ENCODE results near the gene CNOT3. TPM values are rescaled to one million over a fixed set of nuclear protein-coding genes. Genes with fewer than 3 reads are reported as not detected.

CNOT3 gene
- total RNA-seq, 1 donor from 2014 or later: 44.6 TPM

DNA sequence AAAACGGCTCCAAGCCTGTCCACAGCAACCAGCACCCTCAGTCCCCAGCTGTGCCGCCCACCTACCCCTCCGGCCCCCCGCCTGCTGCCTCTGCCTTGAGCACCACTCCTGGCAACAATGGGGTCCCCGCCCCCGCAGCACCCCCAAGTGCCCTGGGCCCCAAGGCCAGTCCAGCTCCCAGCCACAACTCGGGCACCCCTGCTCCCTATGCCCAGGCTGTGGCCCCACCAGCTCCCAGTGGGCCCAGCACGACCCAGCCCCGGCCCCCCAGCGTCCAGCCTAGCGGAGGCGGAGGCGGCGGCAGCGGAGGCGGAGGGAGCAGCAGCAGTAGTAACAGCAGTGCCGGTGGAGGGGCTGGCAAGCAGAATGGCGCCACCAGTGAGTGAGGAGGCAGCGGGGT lies 10.6 kb downstream of the CNOT3 start:
- DNase-seq: no peak
- Histone ChIP-seq H3K4me1 (no peaks in the 10 kb centered on the region), H3K9me3 (no peaks in the 10 kb centered on the region), H3K36me3 (peaks cover 100% of the 10 kb centered on the region), H3K27ac (peak overlapping the region; percentile 18), H3K27me3 (ENCODE audit: low read depth) (no peaks in the 10 kb centered on the region), H3K4me3 (no peak overlapping the region)
- TF ChIP-seq, protein P1, sequence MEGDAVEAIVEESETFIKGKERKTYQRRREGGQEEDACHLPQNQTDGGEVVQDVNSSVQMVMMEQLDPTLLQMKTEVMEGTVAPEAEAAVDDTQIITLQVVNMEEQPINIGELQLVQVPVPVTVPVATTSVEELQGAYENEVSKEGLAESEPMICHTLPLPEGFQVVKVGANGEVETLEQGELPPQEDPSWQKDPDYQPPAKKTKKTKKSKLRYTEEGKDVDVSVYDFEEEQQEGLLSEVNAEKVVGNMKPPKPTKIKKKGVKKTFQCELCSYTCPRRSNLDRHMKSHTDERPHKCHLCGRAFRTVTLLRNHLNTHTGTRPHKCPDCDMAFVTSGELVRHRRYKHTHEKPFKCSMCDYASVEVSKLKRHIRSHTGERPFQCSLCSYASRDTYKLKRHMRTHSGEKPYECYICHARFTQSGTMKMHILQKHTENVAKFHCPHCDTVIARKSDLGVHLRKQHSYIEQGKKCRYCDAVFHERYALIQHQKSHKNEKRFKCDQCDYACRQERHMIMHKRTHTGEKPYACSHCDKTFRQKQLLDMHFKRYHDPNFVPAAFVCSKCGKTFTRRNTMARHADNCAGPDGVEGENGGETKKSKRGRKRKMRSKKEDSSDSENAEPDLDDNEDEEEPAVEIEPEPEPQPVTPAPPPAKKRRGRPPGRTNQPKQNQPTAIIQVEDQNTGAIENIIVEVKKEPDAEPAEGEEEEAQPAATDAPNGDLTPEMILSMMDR (IDR thresholded peaks at IDR 0.05): no peak
- intact Hi-C loops (cut with DNase I): no loop called here
- ATAC-seq: no peak

DNA sequence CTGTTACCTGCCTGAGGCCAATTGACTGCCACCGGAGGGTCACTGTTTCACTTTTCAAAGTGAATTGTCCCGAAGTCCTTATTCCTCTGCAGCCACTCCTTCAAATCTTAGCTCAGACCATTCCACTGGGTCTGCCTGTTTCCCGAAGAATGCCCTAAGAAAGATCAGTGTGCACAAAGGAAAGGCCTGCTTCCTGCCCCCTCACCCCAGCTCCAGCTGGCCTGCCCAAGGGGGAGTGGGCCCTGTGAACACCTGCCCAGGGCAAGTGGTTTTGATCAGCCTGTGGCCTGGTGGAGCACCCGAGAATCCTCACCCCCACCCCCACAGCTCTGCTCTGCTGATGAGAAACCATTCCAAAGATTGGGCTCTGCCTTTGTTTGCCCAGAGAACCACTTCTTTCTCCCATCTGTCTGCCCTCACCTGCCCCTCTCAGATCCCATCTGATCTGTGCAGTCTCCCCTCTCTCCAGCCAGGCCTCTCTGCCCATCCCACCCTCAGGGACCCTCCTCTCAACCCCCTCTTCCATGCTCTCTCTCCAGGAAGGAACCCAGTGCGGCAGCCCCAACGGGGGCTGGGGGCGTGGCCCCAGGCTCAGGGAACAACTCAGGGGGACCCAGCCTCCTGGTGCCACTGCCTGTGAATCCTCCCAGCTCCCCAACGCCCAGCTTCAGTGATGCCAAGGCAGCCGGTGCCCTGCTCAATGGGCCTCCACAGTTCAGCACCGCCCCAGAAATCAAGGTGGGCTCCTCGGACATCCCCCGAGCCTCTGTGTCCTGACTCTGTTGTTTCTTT lies 11.7 kb downstream of the CNOT3 start:
- TF ChIP-seq, protein P1 (IDR thresholded peaks at IDR 0.05): no peak
- Histone ChIP-seq H3K4me3 (no peak overlapping the region), H3K36me3 (peaks cover 100% of the 10 kb centered on the region), H3K4me1 (no peaks in the 10 kb centered on the region), H3K27me3 (ENCODE audit: low read depth) (no peaks in the 10 kb centered on the region), H3K27ac (no peak overlapping the region), H3K9me3 (no peaks in the 10 kb centered on the region)
- intact Hi-C loops (cut with DNase I): no loop called here
- no peak for ATAC-seq
- no peak for DNase-seq

DNA sequence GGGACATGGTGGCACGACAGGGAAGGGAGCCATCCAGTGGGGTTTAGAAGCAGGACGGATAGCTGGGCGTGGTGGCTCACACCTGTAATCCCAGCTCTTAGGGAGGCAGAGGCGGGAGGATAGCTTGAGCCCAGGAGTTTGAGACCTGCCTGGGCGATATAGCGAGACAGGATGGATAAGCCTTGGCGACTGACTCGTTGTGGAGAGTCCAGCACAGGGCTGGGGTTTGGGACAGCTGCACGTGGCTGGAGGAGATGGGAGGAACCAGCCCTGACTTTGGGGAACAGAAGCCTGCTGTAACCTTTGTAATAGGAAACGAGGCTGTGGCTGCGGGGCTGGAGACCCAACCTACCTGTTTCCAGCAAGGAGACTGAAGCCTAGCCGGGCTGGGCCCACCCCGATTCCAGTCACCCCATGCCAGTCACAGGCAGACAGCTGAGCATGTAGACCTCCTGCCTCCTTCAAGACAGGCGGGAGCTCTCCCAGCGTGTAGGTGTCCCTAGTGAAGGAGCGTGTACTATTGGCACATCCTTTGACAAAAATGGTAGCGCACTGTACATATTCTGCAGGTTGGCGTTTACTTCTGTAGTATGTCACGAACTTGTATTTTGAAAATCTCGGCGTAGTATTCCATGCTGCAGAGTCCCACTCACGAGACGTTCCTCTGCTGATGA lies 13.9 kb downstream of the CNOT3 start:
- DNase-seq (no peak), ATAC-seq (no peak)
- Histone ChIP-seq H3K36me3 (peaks cover 100% of the 10 kb centered on the region), H3K27me3 (ENCODE audit: low read depth) (no peaks in the 10 kb centered on the region), H3K27ac (no peak overlapping the region), H3K4me3 (no peak overlapping the region), H3K9me3 (no peaks in the 10 kb centered on the region), H3K4me1 (no peaks in the 10 kb centered on the region)
- TF ChIP-seq, protein P1 (IDR thresholded peaks at IDR 0.05): no peak
- intact Hi-C loops (cut with DNase I): no loop called here

DNA sequence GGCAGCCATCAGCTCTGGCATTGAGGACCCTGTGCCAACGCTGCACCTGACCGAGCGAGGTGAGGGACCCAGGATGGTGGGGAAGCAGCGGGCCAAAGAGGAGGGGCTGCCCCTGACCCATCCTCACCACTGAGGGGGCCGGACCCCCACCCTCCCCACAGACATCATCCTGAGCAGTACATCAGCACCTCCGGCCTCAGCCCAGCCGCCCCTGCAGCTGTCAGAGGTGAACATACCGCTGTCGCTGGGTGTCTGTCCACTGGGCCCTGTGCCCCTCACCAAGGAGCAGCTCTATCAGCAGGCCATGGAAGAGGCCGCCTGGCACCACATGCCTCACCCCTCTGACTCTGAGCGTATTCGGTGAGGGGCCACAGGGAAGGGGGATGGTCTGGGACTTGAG lies 14.7 kb downstream of the CNOT3 start:
- Histone ChIP-seq H3K36me3 (peaks cover 100% of the 10 kb centered on the region), H3K27ac (no peak overlapping the region), H3K9me3 (no peaks in the 10 kb centered on the region), H3K4me3 (no peak overlapping the region), H3K27me3 (ENCODE audit: low read depth) (no peaks in the 10 kb centered on the region), H3K4me1 (no peaks in the 10 kb centered on the region)
- DNase-seq: no peak
- TF ChIP-seq, protein P1 (IDR thresholded peaks at IDR 0.05): no peak
- ATAC-seq: no peak
- intact Hi-C loops (cut with DNase I): no loop called here

DNA sequence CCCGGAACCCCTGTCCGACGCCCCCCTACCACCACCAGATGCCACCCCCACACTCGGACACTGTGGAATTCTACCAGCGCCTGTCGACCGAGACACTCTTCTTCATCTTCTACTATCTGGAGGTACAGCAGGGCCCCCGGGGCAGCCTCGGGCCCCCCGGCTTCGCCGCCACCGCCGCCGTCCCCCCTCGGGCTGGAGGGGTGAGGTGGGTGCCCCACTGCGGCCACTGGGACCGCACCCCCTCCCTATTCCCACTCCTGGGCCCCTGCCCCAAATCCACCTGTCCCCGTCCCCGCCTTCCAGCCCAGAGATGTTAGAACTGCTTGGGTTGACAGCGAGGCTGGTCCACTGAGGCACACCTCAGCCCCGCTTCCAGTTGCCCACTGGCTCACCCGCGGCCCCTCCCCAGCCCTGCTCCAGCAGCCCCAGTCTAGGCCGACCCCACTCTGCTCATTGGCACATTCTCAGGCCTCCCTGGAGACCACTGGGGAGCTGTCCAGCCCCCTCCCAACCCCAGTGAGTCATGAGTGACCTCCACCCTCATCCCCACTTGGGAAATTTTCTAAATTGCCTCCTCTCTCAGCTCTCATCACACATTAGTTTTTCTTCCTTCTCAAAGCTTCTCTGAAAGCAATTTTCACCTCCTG lies 15.4 kb downstream of the CNOT3 start:
- no peak for ATAC-seq
- intact Hi-C loops (cut with DNase I): no loop called here
- Histone ChIP-seq H3K36me3 (peaks cover 100% of the 10 kb centered on the region), H3K9me3 (no peaks in the 10 kb centered on the region), H3K4me3 (no peak overlapping the region), H3K27ac (no peak overlapping the region), H3K4me1 (peaks cover 2% of the 10 kb centered on the region), H3K27me3 (ENCODE audit: low read depth) (no peaks in the 10 kb centered on the region)
- TF ChIP-seq, protein P1 (IDR thresholded peaks at IDR 0.05): no peak
- no peak for DNase-seq
